Endothelial cell of umbilical vein (primary cell): ENCODE results near the gene CENPU. TPM values are rescaled to one million over a fixed set of nuclear protein-coding genes. Genes with fewer than 3 reads are reported as not detected.

ENCODE experiments used
- BruUV-seq: library from RNA; stranded (reverse); fragments of 400-500 nt; replicated peaks from 2 replicates; lab custom pipeline; 2021; lab: Mats Ljungman, UMichigan
- CTCF ChIA-PET: fragments of 300-600, 350-600 bp; sonication (Branson Sonifier 250); formaldehyde crosslinking; loops from one replicate; lab custom pipeline; 2021; ENCODE audit warnings: antibody characterized with exemption, inconsistent platforms; lab: Charles Lee
- POLR2A ChIA-PET: fragments of 300-600, 350-600 bp; sonication (Branson Sonifier 250); formaldehyde crosslinking; loops from one replicate; lab custom pipeline; 2021; ENCODE audit warnings: antibody characterized with exemption, inconsistent platforms; lab: Charles Lee
- DNase-seq: peaks from one replicate; pipeline ENCODE4 v3.0.0-alpha.2; 2011; ENCODE audit warnings: low read depth, low spot score
- FAIRE-seq: peaks from 2 replicates; lab custom pipeline; 2011; peaks lifted over from hg19 to GRCh38; lab: Jason Lieb, UNC
- H2AFZ ChIP-seq: 2 replicates; pipeline ENCODE4 v1.6.0; 2012; ENCODE audit warnings: low read depth, low read length, control low read depth, inconsistent platforms
- H3K27ac ChIP-seq: 2 replicates; pipeline ENCODE4 v1.5.1; 2011; ENCODE audit warnings: low read depth, mild to moderate bottlenecking, control low read depth, low read length, moderate library complexity; ENCODE audit not compliant: insufficient read depth
- H3K27me3 ChIP-seq, 2 experiments: 2 replicates each; pipeline versions ENCODE4 v1.6.0 to v1.6.1; 2011; ENCODE audit warnings: low read length in 2 of 2, mixed read lengths in 1 of 2; ENCODE audit not compliant: control insufficient read depth in 2 of 2, insufficient read depth in 2 of 2
- H3K36me3 ChIP-seq, 2 experiments: 2 replicates in 1 of 2; 3 replicates in 1 of 2; pipeline ENCODE4 v1.5.1; 2011; ENCODE audit warnings: low read length in 2 of 2, mild to moderate bottlenecking in 1 of 2, moderate library complexity in 1 of 2; ENCODE audit not compliant: control insufficient read depth in 2 of 2, insufficient read depth in 2 of 2; ENCODE audit errors: extremely low read depth in 1 of 2
- H3K4me1 ChIP-seq: 3 replicates; pipeline ENCODE4 v1.5.1; 2011; ENCODE audit warnings: mild to moderate bottlenecking, low read length; ENCODE audit not compliant: control insufficient read depth, insufficient read depth; ENCODE audit errors: extremely low read depth
- H3K4me2 ChIP-seq: 2 replicates; pipeline ENCODE4 v1.6.1; 2011; ENCODE audit warnings: low read length, control low read depth, mixed read lengths; ENCODE audit not compliant: insufficient read depth
- H3K4me3 ChIP-seq, 3 experiments: fragments of 200-600 bp in 1 of 3; sonication (generic), shearing (Covaris generic) in 1 of 3; replicated peaks in 1 of 3; 2 replicates each; pipeline ENCODE4 v1.5.1; 2011 to 2016; ENCODE audit warnings: control low read depth in 3 of 3, low read length in 3 of 3, mild to moderate bottlenecking in 2 of 3, inconsistent platforms in 1 of 3, low read depth in 1 of 3, moderate library complexity in 1 of 3; ENCODE audit not compliant: insufficient read depth in 1 of 3
- H3K79me2 ChIP-seq: 2 replicates; pipeline ENCODE4 v1.6.0; 2012; ENCODE audit warnings: low read length, inconsistent platforms; ENCODE audit not compliant: control insufficient read depth, insufficient read depth
- H3K9ac ChIP-seq: replicated peaks from 2 replicates; pipeline ENCODE3; 2011; ENCODE audit warnings: low read length, control low read depth; ENCODE audit not compliant: insufficient read depth; ENCODE audit errors: extremely low read depth
- H3K9me1 ChIP-seq: replicated peaks from 3 replicates; pipeline ENCODE4 v1.6.0; 2011; ENCODE audit warnings: mild to moderate bottlenecking, low read length; ENCODE audit not compliant: control insufficient read depth, insufficient read depth; ENCODE audit errors: extremely low read depth
- H3K9me3 ChIP-seq: replicated peaks from 2 replicates; pipeline ENCODE4 v1.5.1; 2012; ENCODE audit warnings: low read length, inconsistent platforms; ENCODE audit not compliant: control insufficient read depth, insufficient read depth
- H4K20me1 ChIP-seq: replicated peaks from 2 replicates; pipeline ENCODE3; 2011; ENCODE audit warnings: mild to moderate bottlenecking, low read length; ENCODE audit not compliant: control insufficient read depth, insufficient read depth; ENCODE audit errors: extremely low read depth
- EZH2 ChIP-seq: IDR thresholded peaks from 2 replicates; pipeline ENCODE4 v1.6.1; 2012; ENCODE audit warnings: borderline replicate concordance, low read depth, mild to moderate bottlenecking, moderate library complexity, low read length, inconsistent platforms; ENCODE audit not compliant: severe bottlenecking
- FOS ChIP-seq: IDR thresholded peaks from 2 replicates; pipeline ENCODE4 v1.6.1; 2011; ENCODE audit warnings: mild to moderate bottlenecking, low read length, moderate library complexity, borderline replicate concordance; ENCODE audit not compliant: insufficient read depth
- GATA2 ChIP-seq: IDR thresholded peaks from 2 replicates; pipeline ENCODE4 v1.7.0; 2011; ENCODE audit warnings: low read depth, mild to moderate bottlenecking, moderate library complexity, mixed read lengths, low read length; ENCODE audit not compliant: insufficient read length, insufficient read depth
- JUN ChIP-seq: IDR thresholded peaks from 2 replicates; pipeline ENCODE4 v1.6.1; 2011; ENCODE audit warnings: borderline replicate concordance, low read depth; ENCODE audit not compliant: insufficient read length, insufficient read depth
- MYC ChIP-seq: IDR thresholded peaks from one replicate; pipeline ENCODE4 v1.6.1; 2011; ENCODE audit warnings: mild to moderate bottlenecking, low read depth, low read length
- POLR2A ChIP-seq: IDR thresholded peaks from 2 replicates; pipeline ENCODE4 v1.6.1; 2012; ENCODE audit warnings: low read depth, mild to moderate bottlenecking, control low read depth, low read length
- POLR2AphosphoS5 ChIP-seq: IDR thresholded peaks from 2 replicates; pipeline ENCODE4 v1.6.1; 2012; ENCODE audit warnings: low read depth, mild to moderate bottlenecking, control low read depth, low read length, moderate library complexity; ENCODE audit not compliant: insufficient read depth
- dilution Hi-C: fragments of 300-500 bp; cut with MboI; formaldehyde crosslinking; loops from one replicate; pipeline ENCODE4 v1.15.0; 2019; ENCODE audit warnings: low sequenced_read_pairs; ENCODE audit not compliant: extremely low pct_ligation_motif_present
- intact Hi-C: fragments of 100-400 bp; cut with micrococcal nuclease; formaldehyde crosslinking; loops from one replicate; pipeline ENCODE4 v1.10.0; 2022
- polyA plus RNA-seq, 4 experiments: library from polyadenylated mRNA; depleted of rRNA in 3 of 4; stranded (reverse) in 3 of 4; unstranded in 1 of 4; fragments of >200 nt; gene quantifications; 2 replicates each; pipeline versions ENCODE4 v1.2.1 to v1.2.3, GENCODE V29; 2011 to 2012; ENCODE audit warnings: missing spikeins in 1 of 4
- total RNA-seq: library from RNA; stranded (reverse); gene quantifications from 2 replicates; pipeline ENCODE4 v1.2.3, GENCODE V29; 2021
- TF ChIP-seq, protein P1 (sequence below): IDR thresholded peaks from 2 replicates; pipeline ENCODE4 v1.6.1; 2011; ENCODE audit not compliant: insufficient read depth, insufficient read length
- TF ChIP-seq, protein P2 (sequence below), 2 donors: IDR thresholded peaks; 1 replicate in 1 of 2; 2 replicates in 1 of 2; pipeline ENCODE4 v1.5.1; 2011; ENCODE audit warnings: low read length in 2 of 2, mild to moderate bottlenecking in 2 of 2, moderate library complexity in 2 of 2, control low read depth in 1 of 2, inconsistent platforms in 1 of 2, low read depth in 1 of 2; ENCODE audit not compliant: insufficient read depth in 1 of 2; ENCODE audit errors: extremely low read depth in 1 of 2

The CENPU gene
- total and polyA plus RNA-seq, 2 donors (not counting 3 experiments of a cell fraction or from before 2014, with no cell fraction given), result 7.0 to 37.9 TPM

DNA sequence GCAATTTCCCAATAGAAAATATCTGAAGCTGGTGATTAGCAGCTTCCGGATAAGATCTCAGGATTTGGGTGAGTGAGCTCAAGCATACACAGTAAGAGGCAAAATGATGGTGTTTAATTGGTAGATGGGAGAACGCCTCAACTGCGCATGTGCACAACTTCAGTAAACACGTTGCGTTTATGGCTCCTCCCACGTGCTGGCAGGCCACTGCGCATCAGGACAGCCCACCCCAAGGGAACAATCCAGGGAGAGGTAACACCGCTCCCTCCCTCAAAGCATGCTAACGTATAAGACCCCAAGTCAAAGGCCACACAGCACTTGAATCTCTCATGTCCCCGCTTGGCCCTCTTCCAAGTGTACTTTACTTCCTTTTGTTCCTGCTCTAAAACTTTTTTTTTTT is 10.3 kb upstream of the CENPU start:
- intact Hi-C loops, result loop anchor here (2.0 to 10.0 kb wide), 3 partner anchors 161 to 261 kb away; no protein-coding TSS in a partner anchor
- DNase-seq (no peak), FAIRE-seq (no peak)
- dilution Hi-C loops, result no loop called here
- H3K27ac ChIP-seq, result no peak overlapping the region
- H3K4me1 ChIP-seq, result peaks cover 4% of the 10 kb centered on the region
- TF ChIP-seq, protein P1, sequence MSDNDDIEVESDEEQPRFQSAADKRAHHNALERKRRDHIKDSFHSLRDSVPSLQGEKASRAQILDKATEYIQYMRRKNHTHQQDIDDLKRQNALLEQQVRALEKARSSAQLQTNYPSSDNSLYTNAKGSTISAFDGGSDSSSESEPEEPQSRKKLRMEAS, result no peak
- TF ChIP-seq EZH2 (no peak), POLR2A (no peak), MYC (no peak), JUN (no peak), GATA2 (no peak), POLR2AphosphoS5 (no peak), FOS (no peak)
- TF ChIP-seq, protein P2, sequence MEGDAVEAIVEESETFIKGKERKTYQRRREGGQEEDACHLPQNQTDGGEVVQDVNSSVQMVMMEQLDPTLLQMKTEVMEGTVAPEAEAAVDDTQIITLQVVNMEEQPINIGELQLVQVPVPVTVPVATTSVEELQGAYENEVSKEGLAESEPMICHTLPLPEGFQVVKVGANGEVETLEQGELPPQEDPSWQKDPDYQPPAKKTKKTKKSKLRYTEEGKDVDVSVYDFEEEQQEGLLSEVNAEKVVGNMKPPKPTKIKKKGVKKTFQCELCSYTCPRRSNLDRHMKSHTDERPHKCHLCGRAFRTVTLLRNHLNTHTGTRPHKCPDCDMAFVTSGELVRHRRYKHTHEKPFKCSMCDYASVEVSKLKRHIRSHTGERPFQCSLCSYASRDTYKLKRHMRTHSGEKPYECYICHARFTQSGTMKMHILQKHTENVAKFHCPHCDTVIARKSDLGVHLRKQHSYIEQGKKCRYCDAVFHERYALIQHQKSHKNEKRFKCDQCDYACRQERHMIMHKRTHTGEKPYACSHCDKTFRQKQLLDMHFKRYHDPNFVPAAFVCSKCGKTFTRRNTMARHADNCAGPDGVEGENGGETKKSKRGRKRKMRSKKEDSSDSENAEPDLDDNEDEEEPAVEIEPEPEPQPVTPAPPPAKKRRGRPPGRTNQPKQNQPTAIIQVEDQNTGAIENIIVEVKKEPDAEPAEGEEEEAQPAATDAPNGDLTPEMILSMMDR (IDR thresholded peaks at IDR 0.05; ENCODE audit: extremely low read depth in 1 of 2, insufficient read depth in 1 of 2, low read depth in 1 of 2, low read length in 2 of 2), result no peak
- no peak overlapping the region for H3K4me2 ChIP-seq
- ChIA-PET POLR2A (no interaction called here), CTCF (interaction anchor here (1.0 to 1.4 kb wide), 2 partner anchors 76 to 478 kb away, joined by 3 read pairs; no protein-coding TSS in a partner anchor)
- H3K9me3 ChIP-seq, result no peaks in the 10 kb centered on the region
- no peaks in the 10 kb centered on the region for H3K36me3 ChIP-seq
- H3K27me3 ChIP-seq, result no peaks in the 10 kb centered on the region
- H3K79me2 ChIP-seq, result no peaks in the 10 kb centered on the region
- no peak overlapping the region for H3K9ac ChIP-seq
- no peaks in the 10 kb centered on the region for H4K20me1 ChIP-seq
- BruUV-seq, result no TSS peak
- no peak overlapping the region for H3K4me3 ChIP-seq
- H3K9me1 ChIP-seq, result no peaks in the 10 kb centered on the region
- H2AFZ ChIP-seq, result no peak overlapping the region
